ENCODE results near the gene PARVA. TPM values are rescaled to one million over a fixed set of nuclear protein-coding genes. Genes with fewer than 3 reads are reported as not detected.

Gene PARVA
- total and polyA plus RNA-seq, 3 experiments from 2014 or later = 0.07 to 0.59 (median 0.18) TPM

GRCh38 chr11:12464303-12464702 is 86.9 kb downstream of the PARVA start:
- H3K27me3 Mint-ChIP-seq = peaks cover 4 to 7% of the 10 kb centered on the region in 2 donors
- peaks cover 0 to 18% (median 0%) of the 10 kb centered on the region in 3 donors for H3K36me3 Mint-ChIP-seq
- no peaks in the 10 kb centered on the region for H3K4me1 Mint-ChIP-seq
- no peak overlapping the region for H3K4me3 Mint-ChIP-seq
- ChIA-PET CTCF (no interaction called here), POLR2A (no interaction called here)
- Histone ChIP-seq H3K4me3 (ENCODE audit: low read length) (no peak overlapping the region), H3K27ac (ENCODE audit: low read depth, low read length) (no peak overlapping the region), H3K36me3 (ENCODE audit: insufficient read depth, low read length) (no peaks in the 10 kb centered on the region), H3K27me3 (ENCODE audit: insufficient read depth, low read length, poor library complexity, severe bottlenecking) (peaks cover 4% of the 10 kb centered on the region), H3K9me3 (ENCODE audit: low read length) (no peaks in the 10 kb centered on the region), H3K4me1 (ENCODE audit: insufficient read depth, low read length) (no peaks in the 10 kb centered on the region)
- peaks cover 2 to 14% (median 4%) of the 10 kb centered on the region in 5 donors for H3K9me3 Mint-ChIP-seq
- no peak overlapping the region for H3K27ac Mint-ChIP-seq
- DNase-seq = no peak

- ChIA-PET POLR2A (no interaction called here), CTCF (no interaction called here)
- no peak for DNase-seq
- H3K9me3 Mint-ChIP-seq = peaks cover 2 to 14% (median 4%) of the 10 kb centered on the region in 5 donors
- Histone ChIP-seq H3K27me3 (ENCODE audit: insufficient read depth, low read length, poor library complexity, severe bottlenecking) (peaks cover 4% of the 10 kb centered on the region), H3K36me3 (ENCODE audit: insufficient read depth, low read length) (no peaks in the 10 kb centered on the region), H3K9me3 (ENCODE audit: low read length) (no peaks in the 10 kb centered on the region), H3K4me3 (ENCODE audit: low read length) (no peak overlapping the region), H3K4me1 (ENCODE audit: insufficient read depth, low read length) (no peaks in the 10 kb centered on the region), H3K27ac (ENCODE audit: low read depth, low read length) (no peak overlapping the region)
- no peaks in the 10 kb centered on the region for H3K4me1 Mint-ChIP-seq
- peaks cover 6 to 7% of the 10 kb centered on the region in 2 donors for H3K27me3 Mint-ChIP-seq
- H3K36me3 Mint-ChIP-seq = peaks cover 0 to 18% (median 0%) of the 10 kb centered on the region in 3 donors
- no peak overlapping the region for H3K27ac Mint-ChIP-seq
- no peak overlapping the region for H3K4me3 Mint-ChIP-seq
Observed at GRCh38 chr11:12465332-12465731, 88.0 kb downstream of the PARVA start.

GRCh38 chr11:12467610-12468009 is 90.2 kb downstream of the PARVA start:
- ChIA-PET CTCF (no interaction called here), POLR2A (no interaction called here)

GRCh38 chr11:12469451-12469850 is 92.1 kb downstream of the PARVA start:
- Histone ChIP-seq H3K4me3 (ENCODE audit: low read length) (no peak overlapping the region), H3K4me1 (ENCODE audit: insufficient read depth, low read length) (no peaks in the 10 kb centered on the region), H3K9me3 (ENCODE audit: low read length) (no peaks in the 10 kb centered on the region), H3K27me3 (ENCODE audit: insufficient read depth, low read length, poor library complexity, severe bottlenecking) (peaks cover 1% of the 10 kb centered on the region), H3K27ac (ENCODE audit: low read depth, low read length) (no peak overlapping the region), H3K36me3 (ENCODE audit: insufficient read depth, low read length) (no peaks in the 10 kb centered on the region)
- H3K4me1 Mint-ChIP-seq = no peaks in the 10 kb centered on the region
- POLR2A ChIA-PET = no interaction called here
- peaks cover 0 to 9% (median 2%) of the 10 kb centered on the region in 5 donors for H3K9me3 Mint-ChIP-seq
- no peak for DNase-seq
- H3K36me3 Mint-ChIP-seq = peaks cover 0 to 12% (median 0%) of the 10 kb centered on the region in 3 donors
- H3K4me3 Mint-ChIP-seq = no peak overlapping the region
- H3K27me3 Mint-ChIP-seq = peaks cover 10 to 21% of the 10 kb centered on the region in 2 donors
- CTCF ChIA-PET = interaction anchor here (1.3 kb wide), 1 partner anchor 9 kb away, joined by 4 read pairs; no protein-coding TSS in a partner anchor
- H3K27ac Mint-ChIP-seq = no peak overlapping the region

More at GRCh38 chr11:12467610-12468009, 90.2 kb downstream of the PARVA start:
- peaks cover 0 to 18% (median 0%) of the 10 kb centered on the region in 3 donors for H3K36me3 Mint-ChIP-seq
- H3K4me1 Mint-ChIP-seq = no peaks in the 10 kb centered on the region
- peaks cover 4 to 14% of the 10 kb centered on the region in 2 donors for H3K27me3 Mint-ChIP-seq
- Histone ChIP-seq H3K4me3 (ENCODE audit: low read length) (no peak overlapping the region), H3K27me3 (ENCODE audit: insufficient read depth, low read length, poor library complexity, severe bottlenecking) (peaks cover 4% of the 10 kb centered on the region), H3K27ac (ENCODE audit: low read depth, low read length) (no peak overlapping the region), H3K9me3 (ENCODE audit: low read length) (no peaks in the 10 kb centered on the region), H3K4me1 (ENCODE audit: insufficient read depth, low read length) (no peaks in the 10 kb centered on the region), H3K36me3 (ENCODE audit: insufficient read depth, low read length) (no peaks in the 10 kb centered on the region)
- no peak overlapping the region for H3K4me3 Mint-ChIP-seq
- H3K9me3 Mint-ChIP-seq = peaks cover 2 to 14% (median 4%) of the 10 kb centered on the region in 5 donors
- DNase-seq = no peak
- H3K27ac Mint-ChIP-seq = no peak overlapping the region

- H3K27ac Mint-ChIP-seq = no peak overlapping the region
- peaks cover 10 to 21% of the 10 kb centered on the region in 2 donors for H3K27me3 Mint-ChIP-seq
- ChIA-PET POLR2A (no interaction called here), CTCF (no interaction called here)
- Histone ChIP-seq H3K36me3 (ENCODE audit: insufficient read depth, low read length) (no peaks in the 10 kb centered on the region), H3K27me3 (ENCODE audit: insufficient read depth, low read length, poor library complexity, severe bottlenecking) (no peaks in the 10 kb centered on the region), H3K27ac (ENCODE audit: low read depth, low read length) (no peak overlapping the region), H3K4me1 (ENCODE audit: insufficient read depth, low read length) (no peaks in the 10 kb centered on the region), H3K9me3 (ENCODE audit: low read length) (no peaks in the 10 kb centered on the region), H3K4me3 (ENCODE audit: low read length) (no peak overlapping the region)
- H3K4me3 Mint-ChIP-seq = no peak overlapping the region
- no peak for DNase-seq
- H3K4me1 Mint-ChIP-seq = no peaks in the 10 kb centered on the region
- H3K9me3 Mint-ChIP-seq = peaks cover 0 to 5% (median 0%) of the 10 kb centered on the region in 5 donors
- peaks cover 0 to 16% (median 0%) of the 10 kb centered on the region in 3 donors for H3K36me3 Mint-ChIP-seq
Observed at GRCh38 chr11:12470236-12470635, 92.9 kb downstream of the PARVA start.

- H3K4me3 ChIP-seq (ENCODE audit: low read length) = no peak overlapping the region
- ChIA-PET POLR2A (no interaction called here), CTCF (no interaction called here)
- no peaks in the 10 kb centered on the region for H3K4me1 ChIP-seq (ENCODE audit: insufficient read depth, low read length)
- H3K27me3 ChIP-seq (ENCODE audit: insufficient read depth, low read length, poor library complexity, severe bottlenecking) = no peaks in the 10 kb centered on the region
- H3K36me3 ChIP-seq (ENCODE audit: insufficient read depth, low read length) = no peaks in the 10 kb centered on the region
- Mint-ChIP-seq H3K36me3 (peaks cover 0 to 12% (median 0%) of the 10 kb centered on the region in 3 donors), H3K4me1 (no peaks in the 10 kb centered on the region), H3K27me3 (peaks cover 8 to 21% of the 10 kb centered on the region in 2 donors), H3K27ac (peak overlapping the region in 1 of 8 donors; percentile 41), H3K4me3 (no peak overlapping the region), H3K9me3 (no peaks in the 10 kb centered on the region)
- no peaks in the 10 kb centered on the region for H3K9me3 ChIP-seq (ENCODE audit: low read length)
- no peak for DNase-seq
- no peak overlapping the region for H3K27ac ChIP-seq (ENCODE audit: low read depth, low read length)
Observed at GRCh38 chr11:12472401-12473005, 95.1 kb downstream of the PARVA start.

- DNase-seq = no peak
- Mint-ChIP-seq H3K27me3 (peaks cover 8 to 21% of the 10 kb centered on the region in 2 donors), H3K36me3 (peaks cover 0 to 8% (median 0%) of the 10 kb centered on the region in 3 donors), H3K4me1 (no peaks in the 10 kb centered on the region), H3K4me3 (no peak overlapping the region), H3K9me3 (no peaks in the 10 kb centered on the region), H3K27ac (no peak overlapping the region)
- Histone ChIP-seq H3K27me3 (ENCODE audit: insufficient read depth, low read length, poor library complexity, severe bottlenecking) (no peaks in the 10 kb centered on the region), H3K4me3 (ENCODE audit: low read length) (no peak overlapping the region), H3K27ac (ENCODE audit: low read depth, low read length) (no peak overlapping the region), H3K4me1 (ENCODE audit: insufficient read depth, low read length) (no peaks in the 10 kb centered on the region), H3K36me3 (ENCODE audit: insufficient read depth, low read length) (no peaks in the 10 kb centered on the region), H3K9me3 (ENCODE audit: low read length) (no peaks in the 10 kb centered on the region)
- POLR2A ChIA-PET = no interaction called here
- CTCF ChIA-PET = no interaction called here
Observed at GRCh38 chr11:12473381-12473780, 96.0 kb downstream of the PARVA start.

GRCh38 chr11:12474871-12475270 is 97.5 kb downstream of the PARVA start:
- Histone ChIP-seq H3K4me1 (ENCODE audit: insufficient read depth, low read length) (no peaks in the 10 kb centered on the region), H3K36me3 (ENCODE audit: insufficient read depth, low read length) (no peaks in the 10 kb centered on the region), H3K27me3 (ENCODE audit: insufficient read depth, low read length, poor library complexity, severe bottlenecking) (no peaks in the 10 kb centered on the region), H3K27ac (ENCODE audit: low read depth, low read length) (no peak overlapping the region), H3K9me3 (ENCODE audit: low read length) (no peaks in the 10 kb centered on the region), H3K4me3 (ENCODE audit: low read length) (no peak overlapping the region)
- no peak overlapping the region for H3K4me3 Mint-ChIP-seq
- peaks cover 0 to 4% (median 0%) of the 10 kb centered on the region in 3 donors for H3K36me3 Mint-ChIP-seq
- POLR2A ChIA-PET = no interaction called here
- peaks cover 8 to 21% of the 10 kb centered on the region in 2 donors for H3K27me3 Mint-ChIP-seq
- CTCF ChIA-PET = no interaction called here
- DNase-seq = no peak
- H3K27ac Mint-ChIP-seq = no peak overlapping the region
- H3K4me1 Mint-ChIP-seq = no peaks in the 10 kb centered on the region
- no peaks in the 10 kb centered on the region for H3K9me3 Mint-ChIP-seq
